CD14-positive monocyte (primary cell): ENCODE data around the gene TOGARAM2. TPM values are rescaled to one million over a fixed set of nuclear protein-coding genes. Genes with fewer than 3 reads are reported as not detected.

ENCODE experiments used
- DNase-seq, 3 donors: peaks; one replicate each; pipeline ENCODE4 v3.0.0-alpha.2; 2011 to 2022
- H2AFZ ChIP-seq: 2 replicates; pipeline ENCODE4 v1.6.0; 2012; ENCODE audit warnings: mild to moderate bottlenecking, low read depth, low read length, inconsistent platforms; ENCODE audit not compliant: insufficient read depth, poor library complexity, severe bottlenecking
- H3K27ac ChIP-seq, 2 donors: 1 replicate in 1 of 2; 2 replicates in 1 of 2; pipeline ENCODE4 v1.5.1; 2012 to 2013; ENCODE audit warnings: low read length in 2 of 2, control low read depth in 1 of 2, inconsistent platforms in 1 of 2, low read depth in 1 of 2, mild to moderate bottlenecking in 1 of 2
- H3K27me3 ChIP-seq, 2 donors: one replicate each; pipeline versions ENCODE4 v1.6.0 to v1.6.1; 2011 to 2013; ENCODE audit warnings: low read length in 2 of 2; ENCODE audit not compliant: control insufficient read depth in 2 of 2, insufficient read depth in 2 of 2
- H3K36me3 ChIP-seq, 2 donors: replicated peaks in 1 of 2; 1 replicate in 1 of 2; 2 replicates in 1 of 2; pipeline versions ENCODE4 v1.5.1 to v1.6.1; 2012 to 2013; ENCODE audit warnings: low read length in 2 of 2, control low read depth in 1 of 2, inconsistent platforms in 1 of 2, mild to moderate bottlenecking in 1 of 2; ENCODE audit not compliant: insufficient read depth in 2 of 2, control insufficient read depth in 1 of 2
- H3K4me1 ChIP-seq, 2 donors: 1 replicate in 1 of 2; 2 replicates in 1 of 2; pipeline versions ENCODE4 v1.5.1 to v1.6.1; 2012 to 2013; ENCODE audit warnings: low read length in 2 of 2, control low read depth in 1 of 2, inconsistent platforms in 1 of 2, mild to moderate bottlenecking in 1 of 2, moderate library complexity in 1 of 2; ENCODE audit not compliant: insufficient read depth in 2 of 2, control insufficient read depth in 1 of 2
- H3K4me2 ChIP-seq: replicated peaks from 2 replicates; pipeline ENCODE3; 2012; ENCODE audit warnings: low read length, moderate library complexity, mild to moderate bottlenecking; ENCODE audit not compliant: poor library complexity, severe bottlenecking; ENCODE audit errors: extremely low read depth
- H3K4me3 ChIP-seq, 3 experiments: fragments of 200-600 bp in 1 of 3; sonication (generic) in 1 of 3; replicated peaks in 1 of 3; 1 replicate in 2 of 3; 2 replicates in 1 of 3; pipeline ENCODE4 v1.5.1; 2011 to 2013; ENCODE audit warnings: low read length in 3 of 3, mild to moderate bottlenecking in 3 of 3, control low read depth in 2 of 3, low read depth in 2 of 3, inconsistent platforms in 1 of 3, moderate library complexity in 1 of 3
- H3K79me2 ChIP-seq: 2 replicates; pipeline ENCODE4 v1.6.0; 2012; ENCODE audit warnings: mild to moderate bottlenecking, control low read depth, inconsistent platforms, low read length, moderate library complexity; ENCODE audit not compliant: insufficient read depth
- H3K9ac ChIP-seq: 2 replicates; pipeline ENCODE4 v1.6.0; 2017; ENCODE audit warnings: low read length, mild to moderate bottlenecking; ENCODE audit not compliant: insufficient read depth, poor library complexity, severe bottlenecking
- H3K9me3 ChIP-seq, 2 donors: replicated peaks in 1 of 2; 1 replicate in 1 of 2; 2 replicates in 1 of 2; pipeline versions ENCODE4 v1.5.1 to v1.6.1; 2012 to 2013; ENCODE audit warnings: low read length in 2 of 2, control low read depth in 1 of 2; ENCODE audit not compliant: control insufficient read depth in 1 of 2, insufficient read depth in 1 of 2
- H4K20me1 ChIP-seq: 2 replicates; pipeline ENCODE4 v1.6.0; 2012; ENCODE audit warnings: mild to moderate bottlenecking, low read length, control low read depth, moderate library complexity; ENCODE audit not compliant: insufficient read depth
- H3K27ac Mint-ChIP-seq, 7 donors: one replicate each; pipeline ENCODE4 v1.8.0; 2020; ENCODE audit warnings: mild to moderate bottlenecking in 7 of 7, mixed read lengths in 7 of 7, moderate library complexity in 6 of 7, inconsistent platforms in 2 of 7
- H3K27me3 Mint-ChIP-seq, 3 donors: one replicate each; pipeline ENCODE4 v1.8.0; 2021 to 2022; ENCODE audit warnings: low read depth in 3 of 3, mild to moderate bottlenecking in 3 of 3, mixed read lengths in 3 of 3, moderate library complexity in 3 of 3, inconsistent platforms in 1 of 3
- H3K36me3 Mint-ChIP-seq, 2 donors: one replicate each; pipeline ENCODE4 v1.8.0; 2020; ENCODE audit warnings: mixed read lengths in 2 of 2, inconsistent platforms in 1 of 2, mild to moderate bottlenecking in 1 of 2
- H3K4me1 Mint-ChIP-seq: one replicate; pipeline ENCODE4 v1.8.0; 2020; ENCODE audit warnings: mild to moderate bottlenecking, mixed read lengths
- H3K4me3 Mint-ChIP-seq, 2 donors: one replicate each; pipeline ENCODE4 v1.8.0; 2020; ENCODE audit warnings: mild to moderate bottlenecking in 2 of 2, mixed read lengths in 2 of 2, moderate library complexity in 1 of 2
- H3K9me3 Mint-ChIP-seq, 7 donors: one replicate each; pipeline ENCODE4 v1.8.0; 2020 to 2022; ENCODE audit warnings: mixed read lengths in 7 of 7, mild to moderate bottlenecking in 6 of 7, moderate library complexity in 6 of 7, inconsistent platforms in 2 of 7
- CTCF ChIP-seq: fragments of 200-600 bp; IDR thresholded peaks from one replicate; pipeline ENCODE4 v1.8.0; 2022; ENCODE audit warnings: antibody characterized with exemption, mild to moderate bottlenecking
- WGBS: methylation state at CpG from one replicate; pipeline ENCODE4 v1.1.5; 2013; ENCODE audit warnings: missing lambda C conversion rate; ENCODE audit not compliant: insufficient coverage; 5-methylcytosine and 5-hydroxymethylcytosine counted together
- intact Hi-C, 2 donors: fragments of 100-400 bp; cut with micrococcal nuclease; formaldehyde crosslinking; loops; one replicate each; pipeline versions ENCODE4 v1.15.0 to v1.15.1; 2023
- polyA plus RNA-seq, 3 donors: library from polyadenylated mRNA; depleted of rRNA in 1 of 3; unstranded in 2 of 3; stranded (reverse) in 1 of 3; fragments of 300-500 nt in 2 of 3; fragments of >200 nt in 1 of 3; fragmentation: Illumina TruSeq in 2 of 3; gene quantifications; 1 replicate in 2 of 3; 2 replicates in 1 of 3; pipeline ENCODE4 v1.2.3, GENCODE V29; 2012 to 2021

Gene TOGARAM2
- polyA plus RNA-seq, 3 donors, result 0.23 to 5.5 TPM; not detected in 1

- TF ChIP-seq CTCF, result no peak
- H3K9me3 ChIP-seq, result no peaks in the 10 kb centered on the region
- H2AFZ ChIP-seq, result no peak overlapping the region
- H3K4me3 ChIP-seq, result no peak overlapping the region
- intact Hi-C loops, result no loop called here
- no peak overlapping the region for H3K4me3 Mint-ChIP-seq
- H3K27me3 Mint-ChIP-seq, result peaks cover 0 to 7% (median 2%) of the 10 kb centered on the region in 3 donors
- H3K27ac ChIP-seq, result no peak overlapping the region
- peaks cover 5% of the 10 kb centered on the region for H3K4me1 Mint-ChIP-seq
- no peaks in the 10 kb centered on the region for H3K27me3 ChIP-seq
- H3K79me2 ChIP-seq, result no peaks in the 10 kb centered on the region
- H3K36me3 ChIP-seq, result no peaks in the 10 kb centered on the region
- WGBS, result 88% methylated on average over 12 of the region's 16 CpGs
- peak overlapping the region in 1 of 7 donors; percentile 27 for H3K27ac Mint-ChIP-seq
- H3K9ac ChIP-seq, result no peak overlapping the region
- DNase-seq, result no peak
- H4K20me1 ChIP-seq, result no peaks in the 10 kb centered on the region
- no peak overlapping the region for H3K4me2 ChIP-seq
- H3K36me3 Mint-ChIP-seq, result no peaks in the 10 kb centered on the region
- H3K4me1 ChIP-seq, result no peaks in the 10 kb centered on the region
- H3K9me3 Mint-ChIP-seq, result peaks cover 0 to 3% (median 0%) of the 10 kb centered on the region in 7 donors
These were observed 9.3 kb downstream of the TOGARAM2 start for GRCh38 chr2:28990445-28990844.

DNA sequence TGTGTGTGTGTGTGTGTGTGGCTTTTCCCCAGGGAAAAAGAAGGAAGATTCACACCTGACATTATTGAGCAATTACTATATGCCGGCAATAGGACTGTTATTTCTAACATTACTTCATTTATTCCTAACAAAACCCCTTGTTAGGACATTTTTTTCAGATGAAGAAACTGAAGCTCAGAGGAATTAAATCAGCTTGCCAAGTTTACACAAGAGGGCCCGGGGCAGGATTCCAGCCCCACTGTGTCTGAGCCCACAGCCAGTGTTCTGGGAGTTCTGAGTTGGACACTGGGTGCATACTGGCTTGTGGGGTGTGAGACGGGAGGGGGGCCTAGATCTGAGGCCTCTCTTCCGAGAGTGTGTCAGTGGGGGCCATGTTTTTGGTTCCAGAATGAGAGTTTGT is 9.9 kb downstream of the TOGARAM2 start:
- Histone ChIP-seq H3K4me3 (no peak overlapping the region), H3K9ac (no peak overlapping the region), H3K79me2 (no peaks in the 10 kb centered on the region), H3K4me2 (no peak overlapping the region), H3K4me1 (no peaks in the 10 kb centered on the region), H3K9me3 (no peaks in the 10 kb centered on the region), H4K20me1 (no peaks in the 10 kb centered on the region), H3K27me3 (no peaks in the 10 kb centered on the region), H2AFZ (no peak overlapping the region), H3K27ac (no peak overlapping the region), H3K36me3 (no peaks in the 10 kb centered on the region)
- H3K9me3 Mint-ChIP-seq, result peaks cover 0 to 3% (median 0%) of the 10 kb centered on the region in 7 donors
- peaks cover 0 to 7% (median 2%) of the 10 kb centered on the region in 3 donors for H3K27me3 Mint-ChIP-seq
- DNase-seq, result no peak
- H3K4me1 Mint-ChIP-seq, result peaks cover 5% of the 10 kb centered on the region
- no peaks in the 10 kb centered on the region for H3K36me3 Mint-ChIP-seq
- H3K27ac Mint-ChIP-seq, result no peak overlapping the region
- no peak overlapping the region for H3K4me3 Mint-ChIP-seq
- no peak for TF ChIP-seq CTCF
- 86% methylated on average over 2 of the region's 4 CpGs for WGBS
- intact Hi-C loops, result no loop called here
